ENCODE data around the gene KLHL9.

KLHL9 gene

GRCh38 chr9:21316860-21317259 lies 18.3 kb downstream of the KLHL9 start:
- Histone ChIP-seq H3K4me3 (ENCODE audit: insufficient read length, low read depth) (no peak overlapping the region), H3K4me1 (ENCODE audit: insufficient read depth, insufficient read length) (no peaks in the 10 kb centered on the region), H3K36me3 (ENCODE audit: insufficient read depth, insufficient read length, low read length) (peaks cover under 1% of the 10 kb centered on the region), H3K9me3 (ENCODE audit: insufficient read depth, low read length) (no peaks in the 10 kb centered on the region; the same call in 1 of the 2 replicates), H3K27me3 (ENCODE audit: insufficient read depth, insufficient read length) (no peaks in the 10 kb centered on the region), H3K9ac (ENCODE audit: insufficient read length, low read depth) (no peak overlapping the region)
- no peak for TF ChIP-seq YY1 (IDR thresholded peaks at IDR 0.05; ENCODE audit: insufficient read depth, insufficient read length)
- DNase-seq (ENCODE audit: low read depth, low spot score), result no peak

- no peak for DNase-seq (ENCODE audit: low read depth, low spot score)
- Histone ChIP-seq H3K9me3 (ENCODE audit: insufficient read depth, low read length) (no peaks in the 10 kb centered on the region; the same call in 1 of the 2 replicates), H3K4me3 (ENCODE audit: insufficient read length, low read depth) (no peak overlapping the region), H3K36me3 (ENCODE audit: insufficient read depth, insufficient read length, low read length) (no peaks in the 10 kb centered on the region), H3K9ac (ENCODE audit: insufficient read length, low read depth) (no peak overlapping the region), H3K27me3 (ENCODE audit: insufficient read depth, insufficient read length) (no peaks in the 10 kb centered on the region), H3K4me1 (ENCODE audit: insufficient read depth, insufficient read length) (no peaks in the 10 kb centered on the region)
- TF ChIP-seq YY1 (IDR thresholded peaks at IDR 0.05; ENCODE audit: insufficient read depth, insufficient read length), result no peak
Observed at GRCh38 chr9:21316032-21316842, 19.0 kb downstream of the KLHL9 start.

GRCh38 chr9:21314152-21314551 lies 21.1 kb downstream of the KLHL9 start:
- no peak for DNase-seq (ENCODE audit: low read depth, low spot score)
- TF ChIP-seq ZNF274 (IDR thresholded peaks at IDR 0.05; ENCODE audit: low read depth, low read length) (no peak), SUZ12 (IDR thresholded peaks at IDR 0.05; ENCODE audit: extremely low read depth, insufficient read depth, insufficient read length) (no peak), YY1 (IDR thresholded peaks at IDR 0.05; ENCODE audit: insufficient read depth, insufficient read length) (no peak)
- Histone ChIP-seq H3K4me3 (ENCODE audit: insufficient read length, low read depth) (no peak overlapping the region), H3K9me3 (ENCODE audit: insufficient read depth, low read length) (no peaks in the 10 kb centered on the region; the same call in none of the 2 replicates), H3K9ac (ENCODE audit: insufficient read length, low read depth) (no peak overlapping the region), H3K4me1 (ENCODE audit: insufficient read depth, insufficient read length) (no peaks in the 10 kb centered on the region), H3K27me3 (ENCODE audit: insufficient read depth, insufficient read length) (no peaks in the 10 kb centered on the region), H3K36me3 (ENCODE audit: insufficient read depth, insufficient read length, low read length) (no peaks in the 10 kb centered on the region)

- no peak for DNase-seq (ENCODE audit: low read depth, low spot score)
- no peaks in the 10 kb centered on the region; the same call in none of the 2 replicates for H3K9me3 ChIP-seq (ENCODE audit: insufficient read depth, low read length)
- H3K27me3 ChIP-seq (ENCODE audit: insufficient read depth, insufficient read length), result no peaks in the 10 kb centered on the region
- H3K36me3 ChIP-seq (ENCODE audit: insufficient read depth, insufficient read length, low read length), result no peaks in the 10 kb centered on the region
- H3K4me1 ChIP-seq (ENCODE audit: insufficient read depth, insufficient read length), result no peaks in the 10 kb centered on the region
- H3K4me3 ChIP-seq (ENCODE audit: insufficient read length, low read depth), result no peak overlapping the region
- H3K9ac ChIP-seq (ENCODE audit: insufficient read length, low read depth), result no peak overlapping the region
- no peak for TF ChIP-seq ZNF274 (IDR thresholded peaks at IDR 0.05; ENCODE audit: low read depth, low read length)
- TF ChIP-seq YY1 (IDR thresholded peaks at IDR 0.05; ENCODE audit: insufficient read depth, insufficient read length), result no peak
- TF ChIP-seq SUZ12 (IDR thresholded peaks at IDR 0.05; ENCODE audit: extremely low read depth, insufficient read depth, insufficient read length), result no peak
Observed at GRCh38 chr9:21311889-21312288, 23.3 kb downstream of the KLHL9 start.

GRCh38 chr9:21305213-21305612 lies 30.0 kb downstream of the KLHL9 start, which contains the start of gene IFNA5:
Gene IFNA5, minus strand, starts transcription at chr9:21305313. Its CDS starts 57 bp downstream, at chr9:21305256.
- no peaks in the 10 kb centered on the region for H3K4me1 ChIP-seq (ENCODE audit: insufficient read depth, insufficient read length)
- H3K36me3 ChIP-seq (ENCODE audit: insufficient read depth, insufficient read length, low read length), result no peaks in the 10 kb centered on the region
- H3K27me3 ChIP-seq (ENCODE audit: insufficient read depth, insufficient read length), result no peaks in the 10 kb centered on the region
- DNase-seq (ENCODE audit: low read depth, low spot score), result no peak
- no peak within 1 kb of the TSS for H3K4me3 ChIP-seq (ENCODE audit: insufficient read length, low read depth)
- H3K9ac ChIP-seq (ENCODE audit: insufficient read length, low read depth), result no peak within 1 kb of the TSS
- no peaks in the 10 kb centered on the region for H3K9me3 ChIP-seq (ENCODE audit: insufficient read depth, low read length)
- no peak for TF ChIP-seq SUZ12 (IDR thresholded peaks at IDR 0.05; ENCODE audit: extremely low read depth, insufficient read depth, insufficient read length)
- no peak for TF ChIP-seq ZNF274 (IDR thresholded peaks at IDR 0.05; ENCODE audit: low read depth, low read length)
- TF ChIP-seq YY1 (IDR thresholded peaks at IDR 0.05; ENCODE audit: insufficient read depth, insufficient read length), result no peak

- Histone ChIP-seq H3K36me3 (ENCODE audit: insufficient read depth, insufficient read length, low read length) (no peaks in the 10 kb centered on the region), H3K9me3 (ENCODE audit: insufficient read depth, low read length) (no peaks in the 10 kb centered on the region), H3K4me1 (ENCODE audit: insufficient read depth, insufficient read length) (no peaks in the 10 kb centered on the region), H3K4me3 (ENCODE audit: insufficient read length, low read depth) (no peak overlapping the region), H3K27me3 (ENCODE audit: insufficient read depth, insufficient read length) (no peaks in the 10 kb centered on the region), H3K9ac (ENCODE audit: insufficient read length, low read depth) (no peak overlapping the region)
- DNase-seq (ENCODE audit: low read depth, low spot score), result no peak
- TF ChIP-seq SUZ12 (IDR thresholded peaks at IDR 0.05; ENCODE audit: extremely low read depth, insufficient read depth, insufficient read length) (no peak), ZNF274 (IDR thresholded peaks at IDR 0.05; ENCODE audit: low read depth, low read length) (no peak), YY1 (IDR thresholded peaks at IDR 0.05; ENCODE audit: insufficient read depth, insufficient read length) (no peak)
Observed at GRCh38 chr9:21295992-21296391, 39.2 kb downstream of the KLHL9 start.

- no peak for DNase-seq (ENCODE audit: low read depth, low spot score)
- H3K9ac ChIP-seq (ENCODE audit: insufficient read length, low read depth), result no peak overlapping the region
- no peaks in the 10 kb centered on the region for H3K27me3 ChIP-seq (ENCODE audit: insufficient read depth, insufficient read length)
- no peak overlapping the region for H3K4me3 ChIP-seq (ENCODE audit: insufficient read length, low read depth)
- no peaks in the 10 kb centered on the region for H3K4me1 ChIP-seq (ENCODE audit: insufficient read depth, insufficient read length)
- no peaks in the 10 kb centered on the region for H3K9me3 ChIP-seq (ENCODE audit: insufficient read depth, low read length)
- TF ChIP-seq SUZ12 (IDR thresholded peaks at IDR 0.05; ENCODE audit: extremely low read depth, insufficient read depth, insufficient read length) (no peak), ZNF274 (IDR thresholded peaks at IDR 0.05; ENCODE audit: low read depth, low read length) (no peak), YY1 (IDR thresholded peaks at IDR 0.05; ENCODE audit: insufficient read depth, insufficient read length) (no peak)
- H3K36me3 ChIP-seq (ENCODE audit: insufficient read depth, insufficient read length, low read length), result no peaks in the 10 kb centered on the region
Observed at GRCh38 chr9:21294904-21295538, 40.2 kb downstream of the KLHL9 start.

Data from NT2/D1 (cell line).